NOMO-1 (cell line): ENCODE measurements around the gene SRSF6.
"Not testable (repeated sequence)": the region's sequence is repeated elsewhere in the genome, so short reads cannot be mapped to it uniquely, and the experiment has no call there.

Experiments used
- DNase-seq, 2 experiments: peaks; one replicate each; lab custom pipeline; 2025; ENCODE audit not compliant: unreplicated experiment in 2 of 2; lab: John Stamatoyannopoulos, UW

SRSF6 gene

DNA sequence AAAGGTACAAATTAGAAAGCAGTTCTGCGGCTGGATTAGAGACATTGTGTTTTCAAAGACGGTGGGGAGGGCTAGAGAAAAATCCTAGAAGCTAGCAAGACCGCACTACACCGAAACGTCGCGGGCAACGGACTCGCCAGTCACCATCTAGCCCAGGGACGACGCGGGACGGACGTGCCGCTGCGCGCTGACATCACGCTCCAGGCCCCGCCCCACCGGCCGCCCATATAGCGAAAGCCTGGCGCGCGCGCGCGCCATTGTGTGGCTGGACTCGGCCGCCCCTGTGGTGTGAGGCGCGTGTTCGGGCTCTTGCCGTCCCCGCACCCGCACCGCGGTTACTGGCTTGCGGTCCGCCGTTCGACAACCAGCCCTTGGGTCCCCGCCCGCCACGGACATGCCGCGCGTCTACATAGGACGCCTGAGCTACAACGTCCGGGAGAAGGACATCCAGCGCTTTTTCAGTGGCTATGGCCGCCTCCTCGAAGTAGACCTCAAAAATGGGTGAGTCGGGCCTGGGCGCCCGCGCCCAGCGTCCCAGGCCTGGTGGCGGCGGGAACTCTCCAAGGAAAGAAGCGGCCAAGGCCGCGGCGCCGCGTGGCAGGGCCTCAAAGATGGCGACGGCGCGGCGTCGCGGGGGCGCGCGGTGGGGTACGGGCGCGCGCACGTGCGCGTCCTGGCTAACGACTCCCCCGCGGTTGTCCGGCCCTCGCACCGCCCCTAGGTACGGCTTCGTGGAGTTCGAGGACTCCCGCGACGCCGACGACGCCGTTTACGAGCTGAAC is at the start of gene SRSF6:
Gene SRSF6 (plus strand): TSS at position 257 of the 782 bp plus-strand sequence. CDS start 138 bp downstream, at position 395.
- peak; percentile 86 to 91 for DNase-seq

DNA sequence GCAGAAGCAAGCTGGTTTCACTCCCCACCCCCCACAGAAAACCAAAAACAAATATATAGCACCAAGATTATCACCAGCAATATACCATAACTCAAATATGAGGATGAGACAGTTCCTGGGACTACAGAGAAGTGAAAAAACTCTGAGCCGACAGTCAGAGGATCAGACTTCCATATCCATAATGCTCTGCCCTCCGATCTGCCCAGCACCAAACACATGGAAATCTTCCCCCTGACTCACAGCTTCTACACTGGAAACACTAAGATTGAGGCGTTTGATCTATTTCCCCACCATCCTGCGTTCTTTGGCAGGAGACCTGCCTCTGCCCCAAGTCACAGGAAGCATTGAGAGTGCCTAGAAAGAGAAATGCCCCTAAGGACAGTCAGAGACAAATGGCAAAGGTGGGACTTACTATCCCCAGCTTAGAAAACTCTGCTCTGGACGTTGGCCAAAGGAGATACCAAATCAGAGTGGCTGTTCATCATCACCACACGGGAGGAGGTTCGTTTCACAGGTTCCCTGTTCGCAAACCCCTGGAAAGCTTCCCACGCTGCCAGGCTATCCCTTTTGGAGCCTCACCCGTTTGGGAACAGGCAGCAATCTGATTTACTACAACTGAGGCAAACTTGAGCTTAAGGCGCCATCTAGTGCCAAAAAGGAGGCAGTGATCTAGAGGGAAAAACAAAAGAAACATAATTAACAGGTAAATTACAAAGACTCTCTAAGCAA is 48.7 kb upstream of the SRSF6 start:
- DNase-seq, result peak in 1 of 2 experiments; percentile 31

DNA sequence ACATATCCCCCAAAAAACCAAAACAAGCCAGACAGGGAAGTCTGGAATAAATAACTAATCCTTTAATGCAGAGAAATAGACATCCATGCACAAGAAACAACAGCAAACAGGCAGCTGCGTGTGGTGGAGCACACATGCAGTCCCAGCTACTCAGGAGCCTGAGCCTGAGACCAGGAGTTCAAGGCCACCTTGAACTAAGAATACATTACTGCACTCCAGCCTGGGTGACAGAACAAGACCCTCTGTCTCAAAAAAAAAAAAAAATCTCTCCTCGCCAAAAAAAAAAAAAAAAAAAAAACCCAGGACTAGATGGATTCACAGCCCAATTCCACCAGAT is 48.2 kb upstream of the SRSF6 start:
- no peak for DNase-seq

DNA sequence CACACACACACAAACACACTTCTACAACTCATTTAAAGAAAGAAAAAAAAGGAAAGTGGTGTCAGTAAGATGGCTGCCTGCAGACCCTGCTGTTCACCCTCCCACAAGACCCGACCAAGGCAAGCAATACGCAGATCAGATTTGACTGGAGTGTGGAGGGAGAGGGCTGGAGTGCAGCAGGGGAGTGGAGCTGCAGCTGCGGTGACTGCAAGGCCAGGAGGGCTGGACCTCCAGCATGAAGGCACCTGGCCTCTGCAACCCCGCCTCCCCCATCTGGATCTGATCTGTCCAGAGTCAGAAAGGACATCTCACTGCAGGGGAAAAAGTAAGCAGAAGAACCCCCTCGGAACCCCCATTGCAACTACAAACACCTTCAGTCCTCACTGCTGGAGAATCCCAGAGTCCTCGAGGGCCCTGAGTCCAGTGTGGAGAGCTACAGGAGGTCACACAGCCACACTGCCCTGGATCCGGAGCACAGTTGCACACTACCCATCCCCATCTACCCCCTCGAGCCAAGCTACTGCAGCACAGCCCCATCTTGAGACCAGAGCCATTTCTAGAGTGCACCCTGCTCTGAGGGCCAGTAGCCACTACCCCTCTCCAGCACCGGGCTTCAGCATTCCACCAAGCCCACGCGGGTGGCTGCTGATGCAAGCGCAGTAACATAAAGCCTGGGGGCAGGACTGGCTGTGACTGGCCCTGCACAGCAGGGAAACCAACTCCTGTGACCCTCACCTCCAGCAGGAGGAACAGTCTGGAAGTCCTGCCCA is 41.9 kb upstream of the SRSF6 start:
- no peak for DNase-seq

DNA sequence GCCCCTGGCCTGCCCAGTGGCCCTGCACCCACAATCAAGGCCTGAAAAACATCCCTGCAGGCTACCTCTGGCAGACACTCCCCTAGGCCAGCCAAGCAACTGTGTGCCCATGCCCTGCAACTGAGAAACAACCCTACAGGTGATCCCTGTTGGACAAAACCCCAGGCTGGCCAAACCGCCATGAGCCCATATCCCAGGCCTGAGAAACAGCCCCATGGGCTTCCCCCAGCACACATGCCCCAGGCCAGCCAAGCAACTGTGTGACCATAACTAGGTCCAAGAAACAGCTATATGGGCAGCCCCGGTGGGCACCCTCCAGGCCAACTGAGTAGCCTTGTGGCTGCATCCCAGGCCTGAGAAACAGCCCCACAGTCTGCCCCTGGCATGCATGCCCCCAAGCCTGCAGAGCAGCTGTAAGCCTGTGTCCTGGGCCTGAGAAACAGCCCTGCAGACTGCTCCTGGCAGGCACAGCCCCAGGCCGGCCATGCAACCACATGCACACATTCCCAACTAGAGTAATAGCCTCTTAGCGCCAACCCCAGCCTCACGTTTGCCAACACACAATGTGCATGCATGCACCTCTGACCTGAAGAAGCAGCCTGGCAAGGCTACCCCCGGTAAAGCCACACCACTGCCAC is 41.0 kb upstream of the SRSF6 start:
- DNase-seq, result no peak

DNA sequence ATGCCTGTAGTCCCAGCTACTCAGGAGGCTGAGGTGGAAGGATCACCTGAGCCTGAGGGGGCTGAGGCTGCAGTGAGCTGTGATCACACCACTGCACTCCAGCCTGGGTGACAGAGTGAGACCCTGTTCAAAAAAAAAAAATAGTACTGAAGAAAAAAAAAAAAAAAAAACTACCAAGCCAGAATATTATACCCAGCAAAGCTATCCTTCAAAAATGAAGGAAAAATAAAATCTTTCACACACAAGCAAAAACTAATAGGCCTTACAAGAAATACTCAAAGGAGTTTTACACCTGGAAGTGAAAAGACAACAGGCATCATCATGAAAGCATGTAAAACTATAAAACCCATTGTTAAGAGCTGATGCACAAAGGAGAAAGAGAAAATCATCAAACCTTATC is 37.5 kb upstream of the SRSF6 start:
- no peak for DNase-seq

DNA sequence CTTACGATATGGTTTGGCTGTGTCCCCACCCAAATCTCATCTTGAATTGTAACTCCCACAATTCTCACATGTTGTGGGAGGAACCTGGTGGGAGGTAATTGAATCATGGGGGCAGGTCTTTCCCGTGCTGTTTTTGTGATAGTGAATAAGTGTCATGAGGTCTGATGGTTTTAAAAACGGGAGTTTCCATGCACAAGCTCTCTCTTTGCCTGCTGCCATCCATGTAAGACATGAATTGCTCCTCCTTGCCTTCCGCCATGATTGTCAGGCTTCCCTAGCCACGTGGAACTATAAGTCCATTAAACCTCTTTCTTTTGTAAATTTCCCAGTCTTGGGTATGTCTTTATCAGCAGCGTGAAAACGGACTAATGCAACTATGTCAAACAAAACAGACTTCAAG is 36.8 kb upstream of the SRSF6 start:
- DNase-seq, result not testable (repeated sequence)

DNA sequence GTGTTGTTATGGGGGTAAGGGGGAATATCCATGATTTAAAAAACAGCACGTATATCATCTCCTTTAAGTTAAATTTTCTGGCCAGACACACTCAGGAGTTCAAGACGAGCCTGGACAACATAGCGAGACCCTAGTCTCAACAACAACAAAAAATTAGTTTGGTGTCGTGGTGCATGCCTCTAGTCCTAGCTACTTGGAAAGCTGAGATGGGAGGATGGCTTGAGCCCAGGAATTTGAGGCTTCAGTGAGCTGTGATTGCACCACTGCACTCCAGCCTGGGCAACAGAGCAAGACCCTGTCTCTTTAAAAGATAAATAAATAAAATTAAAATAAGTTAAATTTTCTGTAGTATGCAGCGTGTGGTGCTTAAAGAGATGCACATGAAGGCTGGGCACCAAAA is 31.5 kb upstream of the SRSF6 start:
- DNase-seq, result no peak

DNA sequence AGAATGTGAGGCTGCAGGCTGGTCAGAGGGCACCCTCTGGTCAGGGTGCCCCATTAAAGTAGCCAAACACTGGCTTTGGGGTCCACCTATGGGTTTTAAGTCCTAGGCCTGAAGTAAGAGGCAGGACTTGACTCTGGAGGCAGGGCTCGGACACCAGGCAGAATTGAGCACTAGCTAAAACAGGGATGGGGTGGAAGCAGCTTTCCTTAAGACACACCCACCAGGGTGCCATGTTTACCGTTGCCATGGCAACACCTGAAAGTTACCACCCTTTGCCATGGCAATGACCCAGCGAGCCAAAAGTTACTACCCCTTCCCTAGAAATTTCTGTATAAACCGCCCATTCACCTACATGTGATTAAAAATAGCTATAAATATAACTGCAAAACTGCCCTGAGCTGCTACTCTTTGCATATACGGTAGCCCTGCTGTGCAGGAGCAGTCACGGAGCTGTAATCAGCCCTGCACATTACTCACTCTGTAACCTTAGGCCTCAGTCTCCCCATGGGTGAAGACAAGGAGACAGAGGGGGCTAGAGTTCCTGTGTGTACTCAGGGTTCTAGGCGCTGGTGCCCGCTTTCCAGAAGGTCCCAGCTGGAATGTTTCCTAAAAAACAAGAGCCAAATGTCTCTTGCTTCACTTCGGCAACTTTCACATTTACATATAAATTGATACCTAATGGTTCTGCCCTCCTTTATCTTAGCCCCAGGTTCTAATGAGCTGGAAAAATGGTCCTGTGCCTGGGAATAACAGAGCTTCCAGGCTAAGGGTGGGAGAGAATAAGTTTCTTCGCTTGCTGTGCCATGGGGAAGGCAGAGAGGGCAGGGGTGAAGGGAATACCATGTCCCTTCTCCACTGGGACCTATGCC is 27.2 kb upstream of the SRSF6 start:
- no peak for DNase-seq

DNA sequence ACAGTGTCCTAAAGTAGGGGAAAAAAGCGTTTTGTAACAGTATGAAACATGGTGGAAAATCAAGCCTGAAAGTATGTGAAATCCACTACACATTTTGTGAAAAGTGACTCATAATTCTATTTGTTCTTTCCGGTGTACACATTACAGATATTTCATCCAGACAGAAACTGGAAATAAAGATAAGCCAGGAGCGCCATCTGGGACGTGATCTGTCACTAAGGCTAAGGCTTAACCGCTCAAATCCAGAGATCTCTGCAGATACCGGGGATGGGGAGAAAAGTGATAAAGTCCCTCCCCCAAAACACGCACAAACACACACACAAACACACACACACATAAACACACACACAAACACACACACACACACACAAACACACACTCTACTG is 26.6 kb upstream of the SRSF6 start:
- no peak for DNase-seq

DNA sequence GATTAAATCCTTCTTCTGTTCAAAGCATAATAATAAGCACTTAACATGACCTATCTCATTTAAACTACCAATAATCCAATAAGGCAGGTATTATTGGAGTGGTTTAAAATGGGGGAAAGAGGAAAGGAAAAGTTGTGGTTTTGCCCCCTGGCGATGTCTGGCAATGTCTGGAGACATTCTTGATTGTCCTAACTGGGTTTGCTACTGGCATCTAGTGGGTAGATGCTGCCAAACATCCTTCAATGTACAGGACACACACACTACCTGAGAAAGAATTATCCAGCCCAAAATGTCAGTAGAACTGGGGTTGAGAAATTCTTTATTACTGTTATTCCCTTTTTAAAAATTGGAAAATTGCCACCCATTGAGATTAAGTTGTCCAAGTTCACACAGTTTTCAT is 25.2 kb upstream of the SRSF6 start:
- no peak for DNase-seq

DNA sequence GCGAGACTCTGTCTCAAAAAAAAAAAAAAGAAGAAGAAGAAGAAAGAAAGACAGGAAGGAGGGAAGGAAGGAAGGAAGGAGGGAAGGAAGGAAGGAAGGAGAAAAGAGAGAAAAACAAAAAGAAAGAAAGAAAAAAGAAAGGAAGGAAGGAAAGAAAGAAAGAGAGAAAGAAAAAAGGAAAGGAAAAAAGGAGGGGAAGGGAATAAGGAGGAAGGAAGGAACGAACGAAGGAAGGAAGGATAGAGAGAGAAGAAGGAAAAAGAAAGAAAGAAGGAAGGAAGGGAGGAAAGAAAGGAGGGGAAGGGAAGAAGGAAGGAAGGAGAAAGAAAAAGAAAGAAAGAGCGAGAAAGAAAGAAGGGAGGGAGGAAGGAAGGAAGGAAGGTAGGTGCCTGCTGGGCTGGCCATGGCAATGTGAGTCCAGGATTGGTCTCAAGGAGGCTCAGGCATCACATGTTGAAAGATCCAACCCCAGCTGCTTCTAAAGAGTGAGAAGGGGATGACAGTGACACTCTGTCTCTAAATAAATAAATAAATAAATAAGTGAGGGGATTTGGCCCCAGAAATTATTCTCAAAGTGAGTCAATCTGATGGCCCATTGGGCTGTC is 24.3 kb upstream of the SRSF6 start:
- no peak for DNase-seq

DNA sequence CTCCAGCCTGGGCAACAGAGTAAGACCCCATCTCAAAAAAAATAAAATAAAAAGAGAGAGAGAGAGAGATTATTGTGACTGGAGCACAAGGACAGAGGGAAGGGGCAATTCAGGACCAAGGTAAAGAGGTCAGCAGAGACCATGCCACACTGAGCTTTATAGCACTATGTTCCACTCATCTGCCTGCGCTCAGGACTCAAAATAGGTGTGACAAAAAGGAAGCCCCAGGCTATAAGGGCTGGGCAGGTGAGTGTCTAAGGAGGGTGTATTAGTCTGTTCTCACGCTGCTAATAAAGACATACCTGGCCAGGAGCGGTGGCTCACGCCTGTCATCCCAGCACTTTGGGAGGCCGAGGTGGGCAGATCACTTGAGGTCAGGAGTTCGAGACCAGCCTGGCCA is 23.1 kb upstream of the SRSF6 start:
- no peak for DNase-seq

DNA sequence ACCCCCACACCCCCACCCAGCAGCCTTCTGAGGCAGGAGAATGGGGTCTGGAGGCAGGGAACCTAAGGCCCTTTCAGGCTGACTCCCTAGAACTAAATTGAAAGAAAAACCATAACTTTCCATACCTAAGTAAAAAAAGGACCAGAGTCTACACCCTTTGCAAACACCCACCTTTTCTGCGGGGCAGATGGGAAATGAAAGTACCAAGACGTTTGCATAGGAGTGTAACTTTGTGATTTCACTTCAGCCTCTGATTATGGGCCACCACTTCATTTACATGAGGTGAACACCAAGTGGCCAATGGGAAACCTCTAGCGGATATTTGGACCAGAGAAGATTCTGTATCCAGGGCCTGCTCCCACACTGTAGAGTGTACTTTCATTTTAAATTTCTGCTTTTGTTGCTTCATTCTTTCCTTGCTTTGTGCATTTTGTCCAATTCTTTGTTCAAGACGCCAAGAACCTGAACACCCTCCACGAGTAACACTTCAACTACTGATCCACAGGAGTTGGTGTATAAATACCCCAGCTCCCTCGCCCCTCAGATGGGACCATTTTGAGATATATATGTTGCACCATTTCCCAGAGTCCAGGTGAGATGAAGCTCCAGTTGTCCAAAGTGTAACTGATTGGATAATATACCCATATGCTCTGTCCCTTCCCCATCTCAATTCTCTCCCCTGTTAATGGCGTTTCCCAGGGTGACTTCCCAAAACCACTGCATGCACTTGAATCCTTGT is 18.9 kb upstream of the SRSF6 start:
- no peak for DNase-seq

DNA sequence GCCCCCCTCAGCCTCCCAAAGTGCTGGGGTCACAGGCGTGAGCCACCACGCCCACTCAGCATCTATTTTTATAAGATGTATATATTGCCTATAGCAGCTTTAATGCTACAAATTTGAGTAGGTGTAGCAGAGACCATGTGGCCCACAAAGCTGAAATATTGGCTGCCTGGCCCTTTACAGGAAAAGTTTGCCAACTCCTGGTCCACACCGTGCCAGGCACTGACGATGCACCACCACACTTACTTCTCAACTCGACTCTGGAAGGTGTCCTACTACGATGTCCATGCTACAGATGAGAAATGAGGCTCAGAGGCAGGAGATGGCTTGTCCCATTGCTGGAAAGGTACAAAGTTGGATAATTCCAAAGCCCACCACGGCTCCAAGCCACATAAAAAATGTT is 17.2 kb upstream of the SRSF6 start:
- no peak for DNase-seq

DNA sequence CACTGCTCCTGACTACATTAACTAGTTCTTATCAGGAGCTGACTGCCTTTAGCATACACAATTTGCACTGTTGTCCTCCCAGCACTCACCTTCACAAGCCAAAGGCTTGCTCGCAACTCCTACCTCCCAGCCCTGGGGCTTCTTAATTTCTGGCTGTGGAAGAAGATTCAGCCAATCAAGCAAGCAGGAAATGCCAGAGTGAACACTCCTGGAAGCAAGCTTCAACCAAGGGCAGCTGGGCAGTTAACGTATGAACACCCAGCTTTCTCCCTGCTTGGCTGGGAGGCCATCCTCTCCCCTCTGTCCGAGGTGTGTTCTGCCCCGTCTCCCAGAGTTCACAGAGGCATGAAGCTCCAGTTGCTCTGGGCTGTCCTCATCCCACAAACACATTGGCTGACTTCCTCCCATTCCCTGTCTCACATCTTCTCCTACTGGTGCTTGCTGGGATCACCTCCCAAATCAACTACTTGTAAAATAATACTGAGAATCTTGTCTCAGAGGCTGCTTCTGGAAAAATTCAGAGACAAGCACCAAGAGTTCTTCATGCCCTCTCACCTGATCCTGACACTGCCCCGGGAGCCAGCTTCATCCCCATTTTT is 15.3 kb upstream of the SRSF6 start:
- DNase-seq, result no peak

DNA sequence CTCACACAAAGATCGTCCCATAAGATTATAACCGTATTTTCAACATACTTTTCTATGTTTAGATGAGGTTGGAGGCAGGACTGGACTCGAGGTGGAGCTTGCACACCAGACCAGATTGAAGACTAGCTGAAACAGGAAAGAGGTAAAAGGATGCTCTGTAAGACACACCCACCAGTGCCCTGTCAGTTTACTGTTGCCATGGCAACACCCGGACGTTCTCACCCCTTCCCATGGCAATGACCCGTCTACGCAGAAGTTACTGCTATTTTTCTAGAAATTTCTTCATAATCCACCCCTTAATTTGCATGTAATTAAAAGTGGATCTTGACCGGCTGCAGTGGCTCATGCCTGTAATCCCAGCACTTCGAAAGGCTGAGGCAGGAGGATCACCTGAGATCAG is 13.6 kb upstream of the SRSF6 start:
- DNase-seq, result no peak

DNA sequence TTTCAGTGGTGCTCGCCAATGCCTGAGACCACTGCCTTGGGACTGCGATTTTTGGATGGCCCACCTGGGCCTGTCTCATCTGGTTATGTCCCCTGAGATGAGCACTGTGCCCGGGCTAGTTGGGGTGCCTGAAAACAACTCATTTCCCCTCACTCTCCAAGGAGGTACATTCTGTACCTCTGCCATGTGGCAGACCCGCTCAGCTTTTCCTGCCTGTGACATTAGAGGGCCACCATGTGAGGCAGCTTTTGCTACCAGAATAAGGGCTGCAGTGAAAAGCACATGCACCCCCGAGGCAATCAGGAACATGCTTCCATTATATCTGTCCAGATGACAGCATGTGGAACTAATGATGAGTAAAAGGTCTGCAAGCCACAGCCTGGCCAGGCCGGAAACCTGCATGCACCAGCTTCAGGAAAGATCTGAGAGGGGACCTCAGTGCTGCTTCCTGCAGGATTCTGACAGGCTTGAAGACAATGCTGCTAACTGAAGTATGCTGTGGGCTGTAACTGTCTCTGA is 11.3 kb upstream of the SRSF6 start:
- no peak for DNase-seq

DNA sequence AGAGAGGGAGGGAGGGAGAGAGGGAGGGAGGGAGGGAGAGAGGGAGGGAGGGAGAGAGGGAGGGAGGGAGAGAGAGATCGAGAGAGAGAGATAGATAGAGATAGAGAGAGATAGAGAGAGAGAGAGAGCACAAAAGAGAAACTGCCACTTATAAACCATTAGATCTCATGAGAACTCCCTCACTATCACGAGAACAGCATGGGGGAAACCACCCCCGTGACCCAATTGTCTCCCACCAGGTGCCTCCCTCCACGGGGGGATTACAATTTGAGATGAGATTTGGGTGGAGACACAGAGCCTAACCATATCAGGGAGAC is 9.3 kb upstream of the SRSF6 start:
- not testable (repeated sequence) for DNase-seq
